ELF-1 (cell line): ENCODE results near the gene GNB1L.
"Not testable (repeated sequence)": the region's sequence is repeated elsewhere in the genome, so short reads cannot be mapped to it uniquely, and the experiment has no call there.

Experiments
- DNase-seq: peaks from one replicate; pipeline ENCODE4 v3.0.0-alpha.2; 2016; ENCODE audit warnings: low read depth, low spot score

GNB1L gene

DNA sequence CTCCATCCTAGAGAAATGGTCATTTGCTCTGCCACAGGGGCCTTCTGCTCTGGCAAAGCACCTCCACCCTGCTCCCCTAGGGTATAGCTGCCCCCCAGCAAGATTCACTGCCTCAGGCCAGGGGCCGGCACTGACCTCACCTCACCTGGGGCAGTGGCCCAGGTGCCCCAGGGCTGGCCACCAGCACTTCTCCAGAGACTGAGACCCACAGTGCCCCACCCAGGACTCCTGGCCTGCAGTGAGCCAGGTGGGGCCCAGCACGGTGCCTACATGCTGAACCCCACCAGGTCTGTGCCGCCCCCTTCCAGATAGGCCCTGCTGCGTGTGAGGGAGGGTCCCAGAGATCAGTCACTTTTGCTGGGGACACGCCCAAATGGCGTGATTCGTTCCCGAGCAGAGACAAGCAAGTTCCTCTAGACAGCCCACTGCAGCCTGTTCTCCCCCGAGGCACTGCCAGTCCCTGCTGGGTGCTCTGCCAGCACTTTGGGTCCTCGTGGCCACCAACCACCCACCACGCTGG, 10.8 kb downstream of the GNB1L start:
- DNase-seq, result no peak

DNA sequence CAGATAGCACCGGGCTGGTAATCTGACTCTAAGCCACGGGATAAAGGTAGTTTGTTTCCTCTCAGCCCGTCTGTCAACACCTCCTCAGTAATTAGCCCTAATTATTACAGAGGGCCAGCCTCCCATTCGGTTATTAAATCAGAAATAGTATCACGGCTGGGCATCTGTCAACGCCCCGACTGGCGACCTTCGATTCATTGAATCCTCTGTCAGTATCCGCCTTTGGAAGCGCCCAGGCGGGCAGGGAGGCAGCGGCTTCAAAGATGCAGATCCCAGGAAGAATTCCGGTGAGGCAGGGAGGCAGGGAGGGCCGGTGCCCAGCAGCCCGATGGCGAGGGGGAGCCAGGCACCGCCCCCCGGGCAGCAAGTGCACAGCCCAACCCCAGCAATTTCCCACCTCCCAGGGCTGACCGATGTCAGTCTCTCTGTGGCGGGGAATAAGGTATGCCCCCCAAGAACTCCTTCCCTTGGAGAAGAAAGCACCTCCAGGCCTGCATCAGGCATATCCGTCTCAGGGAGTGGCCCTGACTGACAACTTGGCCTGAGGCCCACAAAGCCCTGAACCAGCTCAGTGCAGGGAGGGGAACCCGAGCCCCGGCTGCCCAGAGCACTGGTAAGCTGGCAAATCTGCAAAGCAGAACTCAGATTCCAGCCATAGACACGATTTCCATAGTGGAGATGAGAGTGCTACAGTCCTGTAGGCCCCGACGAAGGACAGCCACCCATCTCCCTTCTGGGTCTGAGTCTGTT, 11.4 kb downstream of the GNB1L start:
- DNase-seq, result no peak

DNA sequence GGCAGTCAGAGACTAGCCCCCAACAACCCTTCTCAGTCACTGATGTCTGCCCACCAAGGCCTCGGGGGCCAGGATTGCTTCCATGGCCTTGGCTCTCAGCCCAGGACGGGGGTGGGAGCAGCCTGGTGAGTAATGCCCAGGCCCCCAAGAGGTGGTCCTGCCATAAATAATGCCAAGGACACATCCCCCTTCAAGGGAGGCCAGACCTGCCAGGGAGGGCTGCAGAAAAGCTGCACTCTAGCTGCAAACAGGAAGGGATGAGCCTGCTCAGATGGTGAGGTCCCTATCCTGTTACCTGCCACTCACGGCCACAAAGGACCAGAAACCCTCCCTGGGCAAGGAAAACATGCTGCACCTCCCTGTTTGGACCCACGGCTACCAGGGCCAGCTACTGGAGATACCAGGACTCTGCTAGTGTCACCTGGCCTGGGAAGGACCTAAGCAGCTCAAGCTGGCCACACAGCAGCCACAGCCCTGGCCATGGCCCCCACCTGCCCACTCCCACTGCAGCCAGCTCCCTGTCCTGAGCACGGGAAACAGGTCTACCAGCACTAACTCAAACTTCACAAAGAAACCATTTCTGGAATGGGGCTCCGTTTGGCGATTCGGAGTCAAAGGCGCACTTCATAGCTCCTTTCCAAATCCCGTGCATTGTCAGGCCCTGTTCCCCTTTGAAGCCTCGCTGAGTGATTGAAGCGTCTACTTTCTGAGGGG, 12.1 kb downstream of the GNB1L start:
- DNase-seq, result no peak

DNA sequence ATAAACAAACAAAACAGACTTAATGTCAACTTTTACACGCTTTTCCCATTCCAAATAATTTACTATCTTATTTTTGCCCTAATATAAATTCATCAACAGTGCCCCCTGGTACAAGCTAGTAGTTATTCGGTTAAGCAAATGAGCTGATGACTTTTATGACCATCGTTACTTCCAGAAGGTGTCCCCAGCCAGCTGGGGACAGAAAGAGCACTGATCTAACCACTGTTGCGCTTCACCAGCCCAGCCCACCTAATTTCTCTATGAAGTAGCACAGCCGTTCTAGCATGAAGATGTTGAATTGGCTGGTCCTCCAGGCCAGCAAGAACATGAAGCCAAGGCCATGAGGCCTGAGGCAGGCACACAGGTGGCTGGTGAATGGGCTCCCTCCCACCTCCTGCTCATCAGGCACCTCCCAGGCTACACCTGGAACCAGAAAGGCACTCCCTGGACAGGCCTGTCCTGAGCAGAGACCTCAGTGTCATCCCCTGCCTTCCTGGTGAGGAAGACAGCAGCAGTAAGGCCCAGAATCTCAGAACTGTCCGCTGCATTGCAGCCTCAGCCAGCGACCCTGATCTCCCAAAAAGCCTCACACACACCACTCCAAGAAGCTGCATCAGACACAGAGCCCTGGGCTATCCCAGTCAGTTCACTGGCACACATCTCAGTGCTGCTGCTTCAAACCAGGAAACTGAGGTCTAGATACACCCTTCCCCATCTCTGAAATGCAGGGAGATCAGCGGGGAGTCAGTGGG, 12.9 kb downstream of the GNB1L start:
- no peak for DNase-seq

DNA sequence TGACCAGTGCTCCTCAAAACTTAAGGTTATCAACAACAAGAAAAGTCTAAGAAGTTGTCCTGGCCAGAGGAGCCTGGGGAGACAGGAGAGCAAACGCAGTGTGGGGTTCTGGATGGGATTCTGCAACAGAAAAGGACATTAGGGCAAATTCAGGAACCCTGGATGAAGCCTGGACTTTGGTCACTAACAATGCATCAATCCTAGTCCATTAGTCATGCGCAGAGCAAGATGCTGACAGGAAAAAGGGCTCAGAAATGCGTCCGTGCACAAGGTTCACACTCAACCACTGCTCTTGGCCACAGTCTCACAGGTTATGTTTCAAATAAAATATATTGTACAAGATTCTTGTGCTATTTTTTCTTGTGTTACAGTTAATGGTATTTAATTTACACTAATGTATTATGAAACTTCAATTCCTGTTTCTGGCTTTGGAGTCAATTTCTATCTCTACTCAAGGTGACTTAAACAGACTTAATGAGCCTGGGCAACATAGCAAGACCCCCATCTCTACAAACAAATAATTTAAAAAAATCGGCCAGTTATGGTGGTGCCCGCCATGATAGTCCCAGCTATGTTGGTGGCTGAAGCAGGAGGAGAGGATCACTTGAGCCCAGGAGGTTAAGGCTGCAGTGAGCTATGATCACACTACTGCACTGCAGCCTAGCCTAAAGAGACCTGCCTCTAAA, 13.6 kb downstream of the GNB1L start:
- DNase-seq, result no peak

DNA sequence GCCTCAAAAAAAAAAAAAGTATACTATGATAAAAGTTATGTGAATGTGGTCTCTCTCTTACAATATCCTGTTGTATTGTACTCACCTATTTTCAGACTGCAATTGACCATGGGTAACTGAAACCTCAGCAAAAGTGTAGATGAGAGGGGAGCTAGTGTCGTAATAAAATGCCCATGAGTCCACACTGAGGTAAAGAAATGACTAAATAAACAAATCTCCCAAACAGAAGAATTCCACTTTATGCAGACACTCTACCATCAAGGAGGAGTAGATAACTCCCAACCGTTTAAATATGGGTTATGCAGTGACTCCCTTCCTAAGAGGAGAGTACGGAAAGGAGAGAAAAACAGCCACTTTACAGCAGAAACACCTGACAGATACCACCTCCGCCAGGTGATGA, 14.6 kb downstream of the GNB1L start:
- no peak for DNase-seq

DNA sequence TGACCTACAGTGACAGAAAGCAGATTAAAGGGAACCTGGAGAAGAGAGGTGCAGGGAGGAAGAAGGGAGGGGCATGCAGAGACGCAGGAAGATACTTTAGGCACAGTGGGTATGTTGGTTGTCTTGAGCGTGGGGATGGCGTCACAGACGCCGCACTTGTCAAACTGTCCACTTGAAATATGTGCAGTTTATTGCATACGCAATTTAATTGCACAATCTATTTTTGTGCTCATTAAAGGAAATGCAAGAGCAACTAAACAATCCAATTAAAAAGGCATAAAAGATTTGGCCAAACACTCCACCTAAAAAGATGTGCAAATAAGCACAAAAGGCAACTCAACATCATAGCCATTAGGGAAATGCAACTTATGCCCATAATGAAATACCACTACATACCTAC, 16.8 kb downstream of the GNB1L start:
- DNase-seq, result no peak

DNA sequence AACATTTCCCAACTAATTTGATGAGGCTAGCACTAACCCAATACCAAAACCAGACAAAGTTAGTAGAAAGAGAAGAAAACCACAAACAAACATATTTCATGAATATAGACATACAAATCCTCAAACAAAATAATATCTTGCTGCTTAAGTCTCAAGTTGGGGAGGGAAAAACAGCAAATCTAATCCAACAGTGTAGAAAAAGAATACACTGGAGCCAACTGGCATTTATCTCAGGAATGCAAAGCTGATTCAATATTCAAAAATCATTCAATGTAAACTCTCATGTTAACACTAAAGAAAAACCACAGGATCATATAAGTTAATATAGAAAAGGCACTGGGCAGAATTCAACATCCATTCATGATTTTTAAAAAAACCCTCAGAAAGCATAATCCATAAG, 18.2 kb downstream of the GNB1L start:
- no peak for DNase-seq

DNA sequence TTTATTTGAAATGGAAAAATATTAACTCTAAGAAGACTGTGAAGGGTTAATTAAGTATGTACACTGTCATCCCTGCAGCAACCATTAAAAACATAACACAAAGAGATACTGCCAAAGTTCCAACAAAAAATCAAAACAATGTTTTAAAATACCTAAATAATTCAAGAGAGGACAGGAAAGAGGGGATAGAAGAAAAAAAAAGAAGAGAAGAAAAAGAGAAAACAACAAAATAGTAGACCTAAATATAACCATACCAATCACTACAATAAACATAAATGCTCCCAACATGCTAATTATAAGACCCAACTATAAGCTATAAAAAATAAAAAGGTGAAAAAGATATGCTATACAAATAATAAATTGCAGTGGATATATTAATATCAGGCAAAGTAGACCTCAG, 20.1 kb downstream of the GNB1L start:
- no peak for DNase-seq

DNA sequence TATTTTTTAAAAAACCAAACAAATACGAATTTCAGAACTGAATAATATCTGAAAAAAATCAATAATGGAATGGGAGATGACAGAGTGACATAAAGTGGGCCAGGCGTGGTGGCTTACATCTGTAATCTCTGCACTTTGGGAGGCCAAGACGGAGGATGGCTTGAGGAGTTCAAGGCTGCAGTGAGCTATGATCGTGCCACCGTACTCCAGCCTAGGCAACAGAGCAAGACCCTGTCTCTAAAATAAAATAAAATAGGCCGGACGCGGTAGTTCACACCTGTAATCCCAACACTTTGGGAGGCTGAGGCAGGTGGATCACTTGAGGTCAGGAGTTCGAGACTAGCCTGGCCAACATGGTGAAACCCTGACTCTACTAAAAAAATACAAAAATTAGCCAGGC, 21.3 kb downstream of the GNB1L start:
- not testable (repeated sequence) for DNase-seq

DNA sequence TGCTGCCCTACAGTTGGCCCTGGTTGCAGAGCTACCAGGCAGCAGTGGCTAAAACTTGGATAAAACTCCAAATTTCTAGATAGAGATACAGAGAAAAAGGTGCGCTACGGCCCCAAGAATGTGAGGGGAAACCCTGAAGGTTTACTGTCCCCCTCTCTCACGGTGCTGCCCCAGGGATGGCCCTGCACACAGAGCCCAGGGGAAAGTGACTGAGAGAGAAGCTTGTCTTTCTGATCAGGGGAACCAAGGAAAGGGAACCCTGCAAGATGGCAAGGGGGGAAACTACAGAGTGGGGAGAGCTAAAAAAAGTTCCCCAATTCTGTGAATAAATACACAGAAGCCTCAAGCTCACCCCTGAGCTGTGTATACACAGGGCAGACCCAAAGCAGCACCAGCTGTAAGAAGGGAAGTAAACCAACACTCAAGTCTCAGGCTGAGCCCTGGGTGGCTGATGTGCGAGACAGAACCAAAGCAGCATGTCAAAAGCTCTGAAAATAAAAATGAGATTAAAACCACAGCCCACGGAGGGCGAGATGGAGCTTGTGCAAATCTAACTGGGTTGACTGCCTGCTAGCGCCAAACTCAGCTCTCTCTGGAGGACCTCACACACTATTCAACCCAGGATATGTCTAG, 22.1 kb downstream of the GNB1L start:
- no peak for DNase-seq

DNA sequence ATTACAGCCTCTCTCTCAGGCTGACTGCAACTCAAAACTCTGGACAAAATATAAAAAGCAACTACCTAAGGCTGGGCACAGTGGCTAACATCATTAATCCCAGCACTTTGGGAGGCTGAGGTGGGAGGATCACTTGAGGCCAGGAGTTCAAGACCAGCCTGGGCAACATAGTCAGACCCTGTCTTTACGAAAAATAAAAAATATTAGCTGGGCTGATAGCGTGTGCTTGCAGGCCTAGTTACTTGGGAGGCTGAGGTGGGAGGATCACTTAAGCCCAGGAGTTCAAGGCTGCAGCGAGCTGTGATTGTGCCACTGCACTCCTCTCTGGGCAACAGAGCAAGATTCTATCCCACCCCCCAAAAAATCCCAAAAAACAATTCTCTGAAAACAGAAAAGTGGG, 22.7 kb downstream of the GNB1L start:
- DNase-seq, result not testable (repeated sequence)

DNA sequence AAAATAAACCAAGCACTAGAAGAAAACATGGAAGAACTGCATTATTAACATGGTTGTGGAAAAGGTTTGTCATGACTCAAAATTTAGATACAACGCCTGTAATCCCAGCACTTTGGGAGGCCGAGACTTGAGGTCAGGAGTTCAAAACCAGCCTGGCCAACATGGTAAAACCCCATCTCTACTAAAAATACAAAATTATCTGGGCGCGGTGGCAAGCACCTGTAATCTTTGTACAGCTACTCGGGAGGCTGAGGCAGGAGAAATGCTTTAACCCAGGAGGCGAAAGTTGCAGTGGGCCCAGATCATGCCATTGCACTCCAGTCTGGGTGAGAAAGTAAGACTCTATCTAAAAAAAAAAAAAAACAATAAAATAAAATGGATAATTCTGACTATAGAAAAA, 23.7 kb downstream of the GNB1L start:
- no peak for DNase-seq

DNA sequence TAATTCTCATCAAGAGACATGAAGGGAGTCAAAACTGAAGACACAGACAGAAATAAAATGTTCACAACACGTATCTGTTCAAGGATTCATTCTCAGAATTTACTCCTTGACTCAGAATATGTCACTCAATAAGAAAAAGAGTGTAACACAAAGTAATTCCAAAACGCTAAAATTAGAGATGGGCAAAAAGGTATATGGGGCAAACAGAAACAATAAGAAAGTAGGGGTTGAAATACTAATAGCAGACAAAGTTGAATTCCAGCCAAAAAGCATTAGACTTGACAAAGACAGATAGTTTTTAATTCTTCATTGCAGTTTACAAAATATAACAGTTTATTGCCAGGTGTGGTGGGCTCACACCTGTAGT, 26.7 kb downstream of the GNB1L start:
- no peak for DNase-seq

DNA sequence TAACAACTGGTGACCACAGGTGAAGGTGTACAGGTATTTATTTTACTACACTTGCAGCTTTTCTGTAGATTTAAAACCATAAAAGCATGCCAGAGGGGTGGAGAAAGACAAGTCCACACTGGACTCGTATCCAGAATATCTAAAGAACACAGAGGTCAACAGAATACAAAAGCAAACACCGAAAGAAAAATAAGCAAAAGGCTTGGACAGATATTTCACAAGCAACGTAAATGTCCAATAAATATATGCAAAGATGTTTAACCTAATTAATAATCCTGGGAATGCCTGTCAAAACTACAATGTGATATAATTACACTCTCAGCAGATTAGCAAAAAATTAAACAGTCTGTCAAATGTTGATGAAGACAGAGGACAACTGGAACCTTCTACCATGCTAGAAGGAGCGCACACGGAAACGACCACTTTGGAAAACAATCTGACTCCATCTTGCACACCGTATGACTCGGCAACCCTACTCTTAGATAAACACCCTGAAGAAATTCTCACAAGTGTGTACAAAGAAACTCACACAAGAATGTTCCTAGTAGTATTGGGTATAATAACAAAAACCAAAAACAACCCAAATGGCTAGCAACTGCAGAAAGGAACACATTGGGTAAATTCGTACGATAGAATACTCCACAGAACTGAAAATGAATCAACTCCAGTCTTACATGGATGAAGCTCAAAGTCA, 27.2 kb downstream of the GNB1L start:
- DNase-seq, result no peak

DNA sequence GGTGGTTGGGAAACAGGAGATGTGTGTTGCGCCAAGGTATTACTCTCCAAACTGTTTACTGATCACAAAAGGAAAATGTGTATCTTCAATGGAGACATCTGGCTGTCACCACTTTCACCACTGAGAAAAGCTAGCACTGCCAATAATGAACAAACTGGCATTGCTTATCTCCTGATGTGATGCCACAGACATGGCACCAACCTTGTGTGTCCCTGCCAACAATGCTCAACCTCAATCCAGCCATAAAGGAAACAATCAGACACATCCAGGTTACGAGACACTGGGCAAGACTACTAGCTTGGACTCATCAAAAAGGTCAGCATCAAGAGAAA, 28.1 kb downstream of the GNB1L start:
- DNase-seq, result no peak

DNA sequence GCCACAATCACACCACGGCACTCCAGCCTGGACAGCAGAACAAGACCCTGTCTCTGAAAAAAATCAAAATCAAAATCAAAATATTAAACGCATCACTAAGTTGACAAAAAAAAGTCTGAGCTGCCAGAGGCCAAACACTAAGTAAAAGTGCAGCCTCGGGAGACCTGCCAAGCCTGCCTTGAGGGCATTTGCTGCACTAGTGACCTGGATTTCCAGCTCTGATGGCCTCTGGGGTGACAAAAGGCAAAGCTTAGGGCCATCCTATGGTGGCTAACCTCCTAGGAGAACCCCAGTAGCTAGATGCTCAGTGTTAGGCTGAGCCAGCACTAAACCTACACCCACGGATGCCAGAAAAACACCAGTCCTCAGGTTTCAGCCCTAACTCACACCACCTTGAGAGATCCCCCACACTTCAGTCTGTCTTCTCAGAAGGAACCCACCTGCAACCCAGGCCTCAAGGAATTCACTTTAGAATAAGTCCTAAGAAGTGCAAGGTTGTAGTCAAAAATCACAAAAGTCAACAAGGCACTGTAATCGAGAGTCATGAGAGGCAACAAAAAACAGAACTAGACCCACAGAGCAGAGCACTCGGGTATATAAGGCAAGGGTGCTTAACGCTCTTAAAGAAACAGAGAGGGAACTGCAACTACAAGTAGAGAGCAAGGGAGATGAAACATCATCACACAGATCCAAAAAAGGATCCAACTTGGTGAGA, 28.6 kb downstream of the GNB1L start:
- DNase-seq, result no peak

DNA sequence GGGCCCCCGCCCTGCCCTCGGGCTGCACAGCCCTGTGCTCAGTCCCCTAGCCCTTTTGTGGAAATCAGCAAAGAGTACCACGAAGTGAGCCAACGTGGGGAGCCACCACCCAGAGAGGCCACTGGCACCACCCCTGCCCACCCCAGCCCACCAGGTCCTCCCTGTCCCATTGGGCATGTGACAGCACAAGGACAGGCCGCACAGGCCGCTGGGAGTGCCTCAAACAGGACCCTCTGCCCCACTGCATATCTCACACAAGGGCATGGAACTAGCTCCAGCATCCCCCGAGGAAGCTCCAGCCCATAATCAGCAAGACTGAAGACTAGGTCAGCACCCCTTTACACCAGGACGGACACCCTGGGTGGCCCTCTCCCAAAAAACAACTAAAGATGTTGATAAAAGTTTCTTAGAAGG, 29.7 kb downstream of the GNB1L start:
- DNase-seq, result no peak

DNA sequence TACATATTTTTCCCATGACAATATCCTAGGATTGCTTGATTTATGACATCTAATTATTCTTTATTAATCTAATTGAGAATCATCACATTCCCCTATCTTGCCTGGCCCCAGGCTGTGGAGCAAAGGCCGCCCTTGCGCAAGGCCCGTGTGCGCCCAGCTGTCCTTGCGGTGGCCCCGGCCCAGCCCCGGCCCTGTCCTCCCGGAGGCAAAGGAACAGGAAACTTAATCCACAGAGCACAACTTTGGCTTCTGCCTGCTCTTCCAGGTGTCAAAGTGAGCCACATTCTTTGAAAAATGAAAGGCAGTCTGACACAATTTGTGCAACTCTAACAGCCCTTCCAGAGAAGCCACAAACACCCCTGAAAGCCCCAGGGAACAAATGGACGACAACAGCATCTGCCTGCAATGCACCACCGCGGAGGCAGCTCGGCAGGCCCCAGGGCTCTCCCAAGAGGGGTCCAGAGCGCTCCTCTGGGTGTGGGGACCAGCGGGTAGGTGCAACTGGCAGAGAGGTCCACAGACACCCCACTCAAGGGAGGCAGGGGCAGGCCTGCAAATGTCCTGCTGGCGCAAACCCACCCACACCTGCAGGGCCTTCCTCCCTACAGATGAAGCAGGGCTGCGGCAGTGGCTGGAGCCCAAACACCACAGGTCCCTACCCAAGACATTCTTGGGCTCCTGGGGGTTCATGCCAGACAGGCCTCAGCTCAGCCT, 30.3 kb downstream of the GNB1L start:
- DNase-seq, result peak; percentile 34

DNA sequence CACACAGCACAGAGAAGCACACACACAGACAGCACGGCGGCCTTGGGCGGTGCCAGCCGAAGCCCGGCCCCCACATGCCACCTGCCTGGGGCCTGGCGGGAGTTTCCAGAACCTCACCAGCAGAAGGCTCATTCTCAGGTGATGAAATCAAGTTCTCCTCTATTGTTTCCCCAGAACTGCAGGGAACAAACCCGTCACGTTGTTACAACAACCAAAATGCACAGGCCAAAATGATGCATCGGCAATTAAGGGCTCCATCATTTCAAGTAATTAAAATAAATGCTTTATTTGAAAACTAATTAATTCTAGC, 30.8 kb downstream of the GNB1L start:
- DNase-seq, result no peak
